NCI-H1930 (cell line): ENCODE data around the gene CEP170B.
"Not testable (repeated sequence)": the region's sequence is repeated elsewhere in the genome, so short reads cannot be mapped to it uniquely, and the experiment has no call there.

Experiments
- DNase-seq, 2 experiments: peaks; one replicate each; lab custom pipeline; 2025; lab: John Stamatoyannopoulos, UW

Gene CEP170B

GRCh38 chr14:104931771-104932675 is 67.0 kb downstream of the CEP170B start:
- no peak for DNase-seq

GRCh38 chr14:104932676-104933631 is 67.9 kb downstream of the CEP170B start:
- DNase-seq = peak; percentile 84

GRCh38 chr14:104933746-104934733 is 69.0 kb downstream of the CEP170B start:
- DNase-seq = no peak

- DNase-seq = no peak
These were observed 70.1 kb downstream of the CEP170B start for GRCh38 chr14:104935026-104935650.

GRCh38 chr14:104935955-104936354 is 70.9 kb downstream of the CEP170B start:
- no peak for DNase-seq

GRCh38 chr14:104936361-104937155 is 71.5 kb downstream of the CEP170B start:
- no peak for DNase-seq

- no peak for DNase-seq
These were observed 72.1 kb downstream of the CEP170B start for GRCh38 chr14:104937161-104937560.

- DNase-seq = no peak
These were observed 72.8 kb downstream of the CEP170B start for GRCh38 chr14:104937694-104938365.

- no peak for DNase-seq
These were observed 73.4 kb downstream of the CEP170B start for GRCh38 chr14:104938436-104938835.

- no peak for DNase-seq
These were observed 73.9 kb downstream of the CEP170B start for GRCh38 chr14:104938960-104939359.

- DNase-seq = no peak
These were observed 74.8 kb downstream of the CEP170B start for GRCh38 chr14:104939666-104940410.

- DNase-seq = no peak
These were observed 75.6 kb downstream of the CEP170B start for GRCh38 chr14:104940526-104941150.

- no peak for DNase-seq
These were observed 76.7 kb downstream of the CEP170B start for GRCh38 chr14:104941508-104942365.

- no peak for DNase-seq
These were observed 77.5 kb downstream of the CEP170B start for GRCh38 chr14:104942586-104942985.

GRCh38 chr14:104943216-104944015 is 78.3 kb downstream of the CEP170B start:
- DNase-seq = not testable (repeated sequence)

- not testable (repeated sequence) for DNase-seq
These were observed 78.9 kb downstream of the CEP170B start for GRCh38 chr14:104944016-104944308.
